ENCODE data around the gene AFDN. TPM values are rescaled to one million over a fixed set of nuclear protein-coding genes. Genes with fewer than 3 reads are reported as not detected.
"Not testable (repeated sequence)": the region's sequence is repeated elsewhere in the genome, so short reads cannot be mapped to it uniquely, and the experiment has no call there.

AFDN gene
- total RNA-seq, 2 donors from 2014 or later = 53.9 to 57.1 TPM

DNA sequence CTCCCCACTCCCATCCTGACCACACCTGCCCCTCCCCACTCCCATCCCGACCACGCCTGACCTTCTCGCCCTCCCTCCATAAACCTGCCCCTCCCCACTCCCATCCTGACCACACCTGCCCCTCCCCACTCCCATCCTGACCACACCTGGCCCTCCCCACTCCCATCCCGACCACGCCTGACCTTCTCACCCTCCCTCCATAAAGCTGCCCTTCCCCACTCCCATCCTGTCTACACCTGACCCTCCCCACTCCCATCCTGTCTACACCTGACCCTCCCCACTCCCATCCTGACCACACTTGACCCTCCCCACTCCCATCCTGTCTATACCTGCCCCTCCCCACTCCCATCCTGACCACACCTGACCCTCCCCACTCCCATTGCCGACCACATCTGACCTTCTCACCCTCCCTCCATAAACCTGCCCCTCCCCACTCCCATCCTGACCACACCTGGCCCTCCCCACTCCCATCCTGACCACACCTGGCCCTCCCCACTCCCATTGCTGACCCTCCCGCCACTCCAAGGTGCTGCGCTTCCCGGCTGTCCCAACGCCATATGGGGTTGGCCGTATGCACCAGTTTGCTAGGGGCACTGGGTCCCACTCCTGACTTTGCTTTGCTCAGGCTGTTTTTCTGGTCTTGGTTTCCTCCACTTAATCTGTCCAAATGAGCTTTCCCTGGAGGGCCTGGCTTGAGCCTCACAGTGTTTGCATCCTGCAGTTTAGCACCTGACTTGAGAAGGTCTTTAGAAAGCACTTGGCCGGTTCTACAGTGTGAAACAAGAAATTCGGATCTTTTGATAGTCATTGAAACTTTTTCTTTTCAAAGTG is 173.7 kb downstream of the AFDN start:
- ATAC-seq (no peak), DNase-seq (no peak)
- intact Hi-C loops (cut with DNase I) = no loop called here

DNA sequence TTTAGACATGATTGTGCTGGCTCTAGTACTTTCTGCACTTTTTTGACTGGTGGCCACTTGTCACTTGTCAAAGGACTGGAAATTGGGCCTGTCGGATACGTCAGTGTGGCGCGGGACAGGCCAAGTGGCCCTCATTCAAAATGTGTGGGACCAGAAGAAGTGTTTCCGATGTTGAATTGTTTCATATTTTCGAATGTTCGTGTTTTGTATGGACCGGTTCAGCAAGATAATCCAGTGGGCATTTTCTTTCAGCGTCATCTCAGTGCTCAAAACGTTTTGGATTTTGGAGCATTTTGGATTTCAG is 174.3 kb downstream of the AFDN start:
- intact Hi-C loops (cut with DNase I) = no loop called here
- ATAC-seq = no peak

DNA sequence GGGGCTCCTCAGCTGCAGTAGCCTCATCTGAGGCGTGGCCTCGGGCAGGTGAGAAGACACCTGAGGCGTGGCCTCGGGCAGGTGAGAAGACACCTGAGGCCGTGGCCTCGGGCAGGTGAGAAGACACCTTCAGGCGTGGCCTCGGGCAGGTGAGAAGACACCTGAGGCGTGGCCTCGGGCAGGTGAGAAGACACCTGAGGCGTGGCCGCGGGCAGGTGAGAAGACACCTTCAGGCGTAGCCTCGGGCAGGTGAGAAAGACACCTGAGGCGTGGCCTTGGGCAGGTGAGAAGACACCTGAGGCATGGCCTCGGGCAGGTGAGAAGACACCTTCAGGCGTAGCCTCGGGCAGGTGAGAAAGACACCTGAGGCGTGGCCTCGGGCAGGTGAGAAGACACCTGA is 174.8 kb downstream of the AFDN start:
- intact Hi-C loops (cut with DNase I); DNase-seq: not testable (repeated sequence)

More for the DNA sequence above, 174.3 kb downstream of the AFDN start:
- no peak for DNase-seq

DNA sequence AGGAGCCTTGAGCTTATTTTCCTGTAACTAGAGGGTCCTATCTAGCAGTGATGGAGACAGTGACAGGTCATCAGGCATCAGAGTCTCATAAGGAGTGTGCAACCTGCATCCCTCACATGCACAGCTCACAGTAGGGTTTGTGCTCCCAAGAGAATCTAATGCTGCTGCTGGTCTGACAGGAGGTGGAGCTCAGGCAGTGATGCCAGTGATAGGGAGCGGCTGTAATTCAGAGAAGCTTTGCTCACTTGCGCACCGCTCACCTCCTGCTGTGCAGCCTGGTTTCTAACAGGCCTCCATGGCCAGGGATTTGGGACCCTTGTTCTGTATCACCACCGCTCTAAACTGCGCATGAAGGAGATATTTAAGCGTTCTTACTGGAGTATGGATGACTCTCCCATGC is 176.1 kb downstream of the AFDN start:
- DNase-seq = no peak
- intact Hi-C loops (cut with DNase I) = no loop called here
- no peak for ATAC-seq

More for the DNA sequence above, 174.8 kb downstream of the AFDN start:
- ATAC-seq = not testable (repeated sequence)

DNA sequence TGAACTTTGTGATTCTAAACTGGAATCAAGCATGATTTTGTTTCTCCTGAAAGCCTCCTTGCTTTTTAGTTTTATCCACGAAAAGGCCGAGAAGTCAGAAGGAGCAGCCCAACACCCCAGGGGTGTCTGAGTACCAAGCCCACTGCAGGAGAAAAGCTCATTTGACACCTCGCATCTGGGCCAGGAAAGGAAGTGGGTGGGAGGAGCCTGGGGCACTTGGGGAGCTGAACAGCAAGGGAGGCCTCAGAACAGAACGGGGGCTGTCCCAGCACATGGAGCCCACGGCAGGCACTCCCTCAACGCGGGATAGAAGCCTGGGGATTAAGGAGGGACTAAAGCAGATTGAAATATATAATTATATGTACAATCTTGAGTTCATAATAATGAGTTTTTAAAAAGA is 177.3 kb downstream of the AFDN start:
- ATAC-seq (no peak), DNase-seq (no peak)
- intact Hi-C loops (cut with DNase I) = no loop called here

DNA sequence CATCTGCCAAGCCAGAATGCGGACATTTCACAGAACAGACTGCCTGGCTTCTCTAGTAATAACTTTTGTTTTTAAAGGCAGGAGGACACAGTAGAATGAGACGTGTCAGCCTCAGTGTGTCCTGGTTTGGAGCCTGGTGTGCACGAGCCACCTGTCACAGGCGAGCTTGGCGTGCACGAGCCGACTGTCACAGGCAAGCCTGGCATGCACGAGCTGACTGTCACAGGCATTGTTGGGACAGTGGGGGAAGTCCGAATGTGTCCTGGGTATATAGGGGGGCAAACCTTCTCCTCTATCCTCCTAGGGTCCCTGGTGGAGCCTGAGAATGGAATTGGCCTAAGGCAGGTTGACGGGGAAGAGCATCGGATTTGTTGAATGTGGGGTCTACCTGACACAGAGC is 178.2 kb downstream of the AFDN start:
- DNase-seq (no peak), ATAC-seq (no peak)
- intact Hi-C loops (cut with DNase I) = no loop called here

DNA sequence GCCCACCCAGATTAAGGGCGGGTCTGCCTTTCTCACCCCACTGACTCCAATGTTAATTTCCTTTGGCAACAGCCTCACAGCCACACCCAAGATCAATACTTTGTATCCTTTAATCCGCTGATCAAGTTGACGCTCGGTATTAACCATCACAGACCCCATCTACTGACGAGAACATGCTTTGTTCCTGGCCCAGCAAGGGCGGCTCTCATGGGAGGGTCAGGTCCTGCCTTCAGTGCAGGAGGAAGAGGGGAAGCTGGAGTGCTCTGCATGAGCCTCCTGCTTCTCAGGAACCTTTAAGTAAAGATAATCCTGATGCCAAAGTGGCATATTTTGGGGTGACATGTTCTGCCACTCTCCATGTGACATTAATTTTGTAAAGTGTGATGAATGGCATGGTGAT is 179.1 kb downstream of the AFDN start:
- DNase-seq = no peak
- no peak for ATAC-seq
- intact Hi-C loops (cut with DNase I) = no loop called here

DNA sequence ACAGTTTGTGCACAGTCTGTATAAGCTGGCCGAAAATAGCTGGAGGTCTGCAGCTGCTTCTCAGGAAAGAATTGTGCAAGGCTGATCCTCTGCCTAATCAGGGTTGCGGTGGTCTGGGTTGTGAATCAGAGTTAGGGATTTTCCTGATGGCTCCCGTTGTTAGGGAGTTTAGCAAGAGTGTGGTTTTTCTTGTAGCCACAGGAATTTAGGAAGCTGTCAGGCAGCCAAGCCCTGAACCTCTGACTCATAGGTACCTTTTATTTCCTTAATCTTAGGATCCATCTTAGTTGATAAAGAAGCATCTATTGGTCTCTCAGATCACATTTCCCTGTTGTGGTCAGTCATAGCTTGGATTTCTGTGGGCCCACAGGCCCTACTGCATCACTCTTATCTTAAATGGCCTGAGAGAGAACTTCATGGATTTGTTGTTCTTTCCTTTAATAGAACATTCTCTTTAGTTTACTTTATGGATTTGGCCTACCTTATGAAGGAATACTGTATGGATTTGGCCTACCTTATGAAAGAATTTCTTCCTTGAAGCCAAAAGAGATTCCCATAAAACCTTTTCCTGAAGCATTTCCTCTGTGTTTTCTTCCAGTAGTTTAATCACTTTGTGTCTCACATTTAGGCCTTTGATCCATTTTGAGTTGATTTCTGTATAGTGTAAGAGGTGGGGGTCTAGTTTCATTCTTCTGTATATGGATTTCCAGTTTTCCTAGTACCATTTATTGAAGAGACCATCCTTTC is 181.1 kb downstream of the AFDN start:
- ATAC-seq (peak; percentile 53 to 95), DNase-seq (no peak)
- intact Hi-C loops (cut with DNase I) = no loop called here

DNA sequence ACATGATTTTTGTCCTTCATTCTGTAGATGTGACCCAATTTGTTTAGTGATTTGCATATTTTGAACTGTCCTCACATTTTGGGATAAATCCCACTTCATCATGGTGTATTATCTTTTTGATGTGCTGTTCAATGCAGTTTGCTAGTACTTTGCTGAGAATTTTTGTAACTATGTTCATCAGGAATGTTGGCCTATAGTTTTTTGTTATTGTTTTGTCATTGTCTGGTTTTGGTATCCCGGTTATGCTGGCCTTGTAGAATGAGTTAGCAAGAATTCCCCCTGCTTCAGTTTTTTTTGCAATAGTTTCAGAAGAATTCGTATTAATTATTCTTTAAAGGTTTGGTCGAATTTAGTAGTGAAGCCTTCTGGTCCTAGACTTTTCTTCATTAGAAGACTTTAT is 182.6 kb downstream of the AFDN start:
- ATAC-seq = no peak
- no peak for DNase-seq
- intact Hi-C loops (cut with DNase I) = no loop called here

DNA sequence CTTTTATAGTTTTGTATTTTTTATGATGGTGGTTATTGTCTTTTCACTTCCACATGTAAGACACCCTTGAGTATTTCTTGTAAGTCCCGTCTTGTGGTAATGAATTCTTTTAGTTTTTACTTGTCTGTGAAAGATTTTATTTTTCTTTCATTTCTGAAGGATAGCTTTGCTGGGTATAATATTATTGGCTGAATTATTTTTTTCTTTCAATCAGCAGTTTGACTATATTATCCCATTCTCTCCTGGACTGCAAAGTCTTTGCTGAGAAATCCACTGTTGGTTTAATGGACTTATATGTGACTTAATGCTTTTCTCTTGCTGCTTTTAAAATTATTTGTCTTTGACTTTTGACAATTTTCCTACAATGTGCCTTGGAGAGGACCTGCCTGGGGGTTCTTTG is 184.6 kb downstream of the AFDN start:
- DNase-seq (no peak), ATAC-seq (no peak)
- intact Hi-C loops (cut with DNase I) = no loop called here

DNA sequence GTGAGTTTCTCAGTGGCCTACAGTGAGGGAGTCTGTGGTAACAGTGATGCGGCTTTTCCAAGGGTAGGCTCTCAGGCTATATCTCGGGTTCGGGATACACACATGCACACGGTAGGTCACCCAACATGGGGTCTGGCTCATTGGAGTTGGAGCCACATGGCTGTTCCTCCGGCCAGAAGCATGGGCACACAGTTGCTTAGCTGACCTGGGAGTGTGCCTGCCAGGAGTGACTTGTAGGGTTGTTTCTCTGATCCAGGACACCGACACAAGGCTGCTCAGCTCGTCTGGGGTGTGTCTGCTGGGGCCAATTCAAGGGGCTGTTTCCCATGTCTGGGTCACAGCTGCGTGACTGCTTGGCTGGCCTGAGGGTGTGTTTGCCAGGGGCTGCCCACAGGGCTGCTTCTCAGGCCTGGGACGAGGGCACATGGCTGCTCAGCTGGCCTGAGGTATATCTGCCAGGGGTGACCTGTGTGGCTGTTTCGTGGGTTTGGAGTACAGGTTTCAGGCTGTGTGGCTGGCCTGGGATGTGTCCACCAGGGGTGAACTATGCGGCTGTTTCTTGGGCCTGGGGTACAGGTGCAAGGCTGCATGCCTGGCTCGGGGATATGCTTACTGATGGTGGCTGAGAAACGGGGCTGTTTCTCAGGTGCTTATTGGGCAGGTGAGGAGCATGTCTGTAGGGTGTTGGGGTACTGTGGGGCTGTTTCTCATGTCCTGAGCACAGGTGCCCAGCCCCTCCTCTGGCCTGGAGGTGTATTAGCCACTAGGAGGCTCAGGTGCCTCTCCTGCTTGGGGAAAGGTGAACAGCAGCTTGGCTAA is 185.9 kb downstream of the AFDN start:
- DNase-seq (no peak), ATAC-seq (no peak)
- intact Hi-C loops (cut with DNase I) = no loop called here

DNA sequence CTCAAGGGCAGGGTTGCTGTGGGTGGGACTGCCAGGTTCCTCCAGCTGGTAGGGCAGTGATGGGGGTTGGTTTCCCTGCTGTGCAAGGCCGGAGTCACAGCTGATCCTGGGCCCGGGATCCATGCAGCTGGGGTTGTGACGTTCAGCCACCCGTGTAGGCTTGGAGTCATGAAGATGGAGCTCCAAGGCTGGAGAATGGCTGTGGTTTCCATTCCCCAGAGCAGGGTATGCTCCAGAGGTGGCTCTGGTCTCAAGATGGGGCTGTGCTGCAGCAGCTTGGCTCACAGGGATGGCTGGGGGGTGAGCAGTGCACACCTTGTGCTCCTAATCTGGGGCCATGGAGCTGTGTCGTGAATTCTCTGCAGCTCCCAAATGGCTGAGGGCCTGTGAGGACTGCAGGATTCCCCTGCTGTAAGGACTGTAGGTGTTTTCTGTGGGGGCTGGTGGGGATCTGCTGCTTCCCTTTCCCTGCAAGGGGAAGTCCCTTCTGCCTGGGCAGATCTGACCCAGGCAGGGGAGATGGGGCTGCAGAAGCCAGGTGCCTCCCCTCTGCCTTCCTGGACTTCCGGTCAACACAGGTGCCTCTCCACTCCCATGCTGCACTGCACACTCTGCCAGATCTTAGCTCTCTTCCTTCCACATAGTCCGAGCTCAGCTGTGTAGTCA is 186.7 kb downstream of the AFDN start:
- ATAC-seq = no peak

DNA sequence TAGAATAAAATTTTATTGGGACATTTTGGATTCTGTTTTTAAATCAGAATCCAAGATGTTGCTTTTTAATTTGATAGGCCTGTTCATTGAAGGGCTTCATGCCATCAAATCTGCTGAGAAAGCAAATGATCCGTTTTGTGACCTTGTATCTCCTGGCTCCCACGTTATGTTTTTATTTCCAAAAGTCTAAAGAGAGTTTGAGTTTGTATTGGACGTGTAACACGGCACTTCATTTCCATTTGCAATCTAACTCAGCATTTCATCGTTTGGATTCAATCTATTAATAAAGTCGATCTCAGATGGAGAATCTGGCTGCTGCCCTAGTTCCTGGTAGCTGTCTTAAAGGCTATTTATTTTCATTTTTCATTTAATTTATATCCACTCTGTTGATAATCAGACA is 187.7 kb downstream of the AFDN start:
- DNase-seq (no peak), ATAC-seq (no peak)
- intact Hi-C loops (cut with DNase I) = no loop called here

More for the DNA sequence above, 186.7 kb downstream of the AFDN start:
- intact Hi-C loops (cut with DNase I) = no loop called here
- no peak for DNase-seq

DNA sequence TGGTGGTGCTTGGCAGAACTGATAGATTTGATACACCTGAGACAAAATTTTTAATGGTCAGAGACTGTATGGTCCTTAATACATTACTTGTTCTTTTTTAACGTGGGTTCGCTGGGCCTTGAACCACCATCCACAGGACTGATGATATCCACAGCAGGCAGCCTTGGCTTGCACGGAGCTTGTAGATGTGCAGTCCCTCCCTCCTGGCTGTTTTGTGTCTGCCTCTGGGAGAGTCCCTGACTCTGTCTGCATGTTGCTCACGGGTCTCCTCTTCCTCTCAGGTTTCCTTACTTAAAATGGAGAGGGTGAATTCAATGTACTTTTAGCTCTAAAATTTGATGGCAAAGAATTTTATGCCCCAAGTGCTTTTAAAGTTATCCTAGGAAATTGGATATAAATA is 188.3 kb downstream of the AFDN start:
- DNase-seq (no peak), ATAC-seq (no peak)
- intact Hi-C loops (cut with DNase I) = no loop called here

DNA sequence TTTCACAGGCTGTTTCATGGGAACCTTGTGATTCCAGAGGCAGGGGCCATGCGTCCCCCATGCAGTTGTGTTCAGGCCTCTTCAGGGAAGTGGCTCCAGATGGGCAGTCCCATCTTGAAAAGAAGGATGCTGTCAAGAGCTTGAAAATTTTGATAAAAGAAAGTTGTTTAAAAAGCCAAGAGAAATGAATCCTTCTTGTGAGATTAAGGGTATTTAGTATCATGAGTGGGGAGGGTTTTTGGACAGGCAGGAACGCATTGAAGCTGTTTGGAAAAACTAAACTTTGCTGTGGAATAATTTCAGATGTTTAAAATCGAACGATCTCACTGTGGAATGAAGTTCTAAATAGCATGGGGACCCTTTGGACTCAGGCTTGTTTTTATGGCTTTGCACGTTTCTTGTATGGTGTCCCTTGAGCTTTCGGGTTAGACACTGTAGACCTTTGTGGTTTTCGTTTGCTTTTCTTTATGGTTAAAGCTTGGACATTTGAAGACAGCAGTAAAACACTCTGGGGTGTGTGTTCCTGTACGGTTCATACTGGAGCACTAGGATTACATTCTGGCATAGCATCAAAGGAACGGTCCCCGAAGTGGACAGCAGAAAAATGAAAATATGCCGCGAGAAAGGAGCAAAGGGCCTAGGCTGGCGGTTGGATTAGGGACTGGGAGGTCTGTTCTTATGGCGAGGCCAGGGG is 188.9 kb downstream of the AFDN start:
- intact Hi-C loops (cut with DNase I) = no loop called here
- ATAC-seq (no peak), DNase-seq (no peak)

DNA sequence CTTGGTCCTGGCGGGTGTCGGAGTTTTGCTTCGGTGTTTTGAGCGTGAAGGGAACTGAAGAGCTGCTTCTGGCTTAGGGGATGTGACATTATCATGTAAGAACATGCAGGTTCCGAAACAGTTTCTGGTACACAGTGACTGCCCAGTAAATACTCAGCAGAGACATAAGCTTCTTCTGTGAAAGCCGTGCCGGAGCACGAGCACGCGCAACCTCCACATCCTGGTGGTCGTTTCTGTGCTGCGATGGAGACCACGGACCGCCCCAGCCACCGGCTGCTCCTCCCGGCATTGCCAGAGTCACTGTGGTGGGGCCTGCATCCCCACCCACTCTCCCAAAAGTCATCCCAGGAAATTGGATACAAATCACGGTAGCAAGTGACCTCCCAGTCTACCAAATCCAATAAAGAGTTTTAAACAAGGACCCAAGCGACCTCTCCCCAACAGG is 189.5 kb downstream of the AFDN start:
- DNase-seq (no peak), ATAC-seq (no peak)
- intact Hi-C loops (cut with DNase I) = no loop called here

DNA sequence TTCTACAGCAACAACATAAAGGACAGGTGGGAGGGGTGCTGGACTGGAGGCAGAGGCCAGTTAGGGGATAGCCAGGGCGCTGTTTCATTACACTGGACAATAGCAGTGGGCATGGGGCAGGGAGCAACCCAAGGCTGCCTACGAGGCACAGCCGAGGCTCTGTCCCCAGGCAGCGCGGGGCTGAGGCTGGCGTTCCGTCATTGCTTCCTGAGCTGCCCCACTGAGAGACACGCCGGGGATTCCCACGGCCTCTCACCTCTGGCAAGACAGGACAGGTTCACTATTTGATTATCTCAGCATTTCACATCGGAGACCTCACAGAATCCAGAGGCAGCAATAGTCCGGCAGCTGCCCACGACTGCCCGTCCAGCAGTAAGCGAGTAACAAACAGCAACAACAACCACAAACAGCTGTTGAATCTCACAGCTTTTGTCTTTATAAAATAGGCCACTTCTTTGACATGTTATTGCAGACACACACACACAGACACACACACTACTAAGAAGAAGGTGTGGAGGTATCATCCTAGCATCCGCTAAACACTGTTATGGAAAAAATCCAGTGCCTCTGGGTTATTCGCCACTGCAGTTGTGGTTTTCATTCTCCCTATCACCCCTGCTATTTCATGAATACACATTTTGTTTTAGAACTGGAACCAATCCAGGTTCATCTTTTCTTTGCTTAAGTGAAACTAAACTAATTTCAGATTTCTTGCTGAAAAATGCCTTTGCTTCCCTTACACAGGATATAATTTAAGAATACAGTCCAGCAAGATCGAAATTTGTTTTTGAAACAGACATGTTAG is 190.2 kb downstream of the AFDN start:
- intact Hi-C loops (cut with DNase I) = no loop called here
- ATAC-seq = no peak
- no peak for DNase-seq

DNA sequence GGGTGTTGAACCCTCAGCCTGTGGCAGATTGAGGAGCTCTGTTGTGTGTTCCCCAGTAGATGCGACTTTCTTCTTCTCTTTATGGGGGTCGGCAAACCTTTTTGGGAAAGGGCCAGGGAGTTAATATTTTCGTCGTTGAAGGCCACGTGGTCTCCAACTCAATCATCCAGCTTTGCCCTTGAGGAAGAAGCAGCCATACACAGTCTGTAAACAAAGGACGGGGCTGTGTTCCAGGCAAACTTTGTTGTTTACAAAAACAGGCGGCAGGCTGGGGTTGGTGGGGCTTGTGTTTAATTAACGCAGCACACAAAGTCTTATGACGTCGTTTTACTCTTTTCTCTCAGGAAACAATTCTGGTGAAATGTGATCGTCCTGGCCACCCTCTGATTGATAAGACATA is 190.9 kb downstream of the AFDN start:
- ATAC-seq = no peak
- intact Hi-C loops (cut with DNase I) = no loop called here
- no peak for DNase-seq

All from left cardiac atrium (tissue), 4 donors.